Karpas-422 (cell line): ENCODE results near the gene FAM83F. TPM values are rescaled to one million over a fixed set of nuclear protein-coding genes. Genes with fewer than 3 reads are reported as not detected.

Source experiments
- DNase-seq: peaks from one replicate; pipeline ENCODE4 v3.0.0-alpha.2; 2015
- H2AFZ ChIP-seq: fragments of 200-600 bp; sonication (generic); 2 replicates; pipeline ENCODE4 v1.6.1; 2014; ENCODE audit warnings: antibody characterized with exemption, low read length, mixed read lengths
- H3K27ac ChIP-seq: fragments of 200-600 bp; sonication (generic); 2 replicates; pipeline ENCODE4 v1.5.1; 2014; ENCODE audit warnings: mild to moderate bottlenecking, low read length, moderate library complexity
- H3K27me3 ChIP-seq: fragments of 200-600 bp; sonication (generic); 2 replicates; pipeline ENCODE4 v1.6.1; 2014; ENCODE audit warnings: low read length, mixed read lengths
- H3K36me3 ChIP-seq: fragments of 200-600 bp; sonication (generic); 2 replicates; pipeline ENCODE4 v1.6.1; 2014; ENCODE audit warnings: low read length, mixed read lengths; ENCODE audit not compliant: insufficient read depth
- H3K4me1 ChIP-seq: fragments of 200-600 bp; sonication (generic); 2 replicates; pipeline ENCODE4 v1.6.1; 2014; ENCODE audit warnings: mild to moderate bottlenecking, low read length, mixed read lengths
- H3K4me2 ChIP-seq: fragments of 200-600 bp; sonication (generic); 2 replicates; pipeline ENCODE4 v1.6.1; 2014; ENCODE audit warnings: low read length, low read depth, mild to moderate bottlenecking; ENCODE audit not compliant: poor library complexity, severe bottlenecking
- H3K4me3 ChIP-seq: fragments of 200-600 bp; sonication (generic); 2 replicates; pipeline ENCODE4 v1.5.1; 2014; ENCODE audit warnings: mild to moderate bottlenecking, antibody characterized with exemption, low read length, mixed read lengths
- H3K79me2 ChIP-seq: fragments of 200-600 bp; sonication (generic); 2 replicates; pipeline ENCODE4 v1.6.1; 2014; ENCODE audit warnings: mild to moderate bottlenecking, low read length, mixed read lengths
- H3K9ac ChIP-seq: fragments of 200-600 bp; sonication (generic); 2 replicates; pipeline ENCODE4 v1.6.0; 2014; ENCODE audit warnings: low read length
- H3K9me2 ChIP-seq: fragments of 200-600 bp; sonication (generic), shearing (Covaris generic); replicated peaks from 2 replicates; pipeline ENCODE4 v1.6.0; 2014; ENCODE audit warnings: mild to moderate bottlenecking, low read length, moderate library complexity; ENCODE audit not compliant: insufficient read depth
- H3K9me3 ChIP-seq: fragments of 300-700, 200-600 bp; sonication (generic); 2 replicates; pipeline ENCODE4 v1.6.1; 2014; ENCODE audit warnings: low read length, mixed read lengths
- H4K20me1 ChIP-seq: fragments of 200-600 bp; sonication (generic); 2 replicates; pipeline ENCODE4 v1.6.1; 2014; ENCODE audit warnings: mild to moderate bottlenecking, antibody characterized with exemption, low read length, low read depth; ENCODE audit not compliant: insufficient read depth
- total RNA-seq: library from RNA; depleted of rRNA; stranded (reverse); fragments of >200 nt; shearing (Covaris generic); gene quantifications from 2 replicates; pipeline ENCODE4 v1.2.3, GENCODE V29; 2014; ENCODE audit warnings: low replicate concordance

Gene FAM83F
- total RNA-seq, 1 experiment from 2014 or later: 0.07 TPM

DNA sequence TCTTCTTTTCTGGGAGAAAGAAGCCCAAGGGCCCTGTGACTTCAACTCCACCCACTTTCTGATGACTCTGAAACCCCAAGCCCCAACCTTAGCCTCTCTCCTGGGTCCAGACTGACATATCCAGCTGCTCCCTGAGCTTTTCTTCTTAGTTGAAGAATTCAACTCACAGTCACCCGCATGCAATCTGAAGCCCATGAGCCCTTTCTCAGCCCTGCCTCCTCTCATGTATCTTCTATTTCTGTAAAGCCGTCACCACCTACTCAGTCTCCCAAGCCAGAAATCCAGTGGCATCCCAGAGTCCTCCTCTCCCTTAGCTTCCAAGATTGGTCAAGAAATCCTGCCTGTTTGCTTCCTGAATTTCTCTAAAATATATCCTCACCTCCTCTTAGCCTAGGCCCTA, 41.7 kb upstream of the FAM83F start:
- Histone ChIP-seq H3K27ac (no peak overlapping the region), H3K36me3 (no peaks in the 10 kb centered on the region)

DNA sequence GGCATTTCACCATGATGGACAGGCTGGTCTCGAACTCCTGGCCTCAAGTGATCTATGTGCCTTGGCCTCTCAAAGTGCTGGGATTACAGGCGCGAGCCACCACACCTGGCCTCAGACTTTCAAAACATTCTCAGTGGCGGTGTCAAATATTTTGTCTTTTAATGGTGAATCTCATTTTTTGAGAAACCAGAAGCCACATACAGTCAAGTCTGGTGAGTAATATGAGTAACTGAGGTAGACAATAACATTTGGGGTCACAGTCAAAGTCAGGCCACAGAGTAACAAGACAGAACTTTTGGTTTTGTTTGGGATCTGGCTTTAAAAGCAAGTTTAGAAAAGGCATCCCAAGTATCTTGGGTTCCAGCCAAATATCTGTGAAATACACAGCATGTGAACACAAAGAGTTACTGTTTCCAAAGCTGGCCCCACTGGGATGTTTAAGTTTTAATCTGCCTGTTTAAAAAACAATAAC, 40.1 kb upstream of the FAM83F start:
- Histone ChIP-seq H3K27me3 (no peaks in the 10 kb centered on the region), H3K9me2 (no peaks in the 10 kb centered on the region), H3K36me3 (no peaks in the 10 kb centered on the region), H3K9ac (no peak overlapping the region), H4K20me1 (no peaks in the 10 kb centered on the region; the same call in 1 of the 2 replicates), H2AFZ (no peak overlapping the region), H3K9me3 (no peaks in the 10 kb centered on the region), H3K4me2 (no peak overlapping the region), H3K4me3 (no peak overlapping the region), H3K79me2 (no peaks in the 10 kb centered on the region), H3K27ac (no peak overlapping the region), H3K4me1 (peaks cover 10% of the 10 kb centered on the region)
- DNase-seq: no peak

More for the DNA sequence above, 41.7 kb upstream of the FAM83F start:
- H3K79me2 ChIP-seq: no peaks in the 10 kb centered on the region
- H3K9me3 ChIP-seq: no peaks in the 10 kb centered on the region
- H3K9ac ChIP-seq: no peak overlapping the region
- H3K4me2 ChIP-seq: no peak overlapping the region
- H4K20me1 ChIP-seq: no peaks in the 10 kb centered on the region; the same call in 1 of the 2 replicates
- H3K9me2 ChIP-seq: no peaks in the 10 kb centered on the region
- no peaks in the 10 kb centered on the region for H3K27me3 ChIP-seq
- DNase-seq: no peak
- peaks cover 10% of the 10 kb centered on the region for H3K4me1 ChIP-seq
- H3K4me3 ChIP-seq: no peak overlapping the region
- H2AFZ ChIP-seq: no peak overlapping the region

DNA sequence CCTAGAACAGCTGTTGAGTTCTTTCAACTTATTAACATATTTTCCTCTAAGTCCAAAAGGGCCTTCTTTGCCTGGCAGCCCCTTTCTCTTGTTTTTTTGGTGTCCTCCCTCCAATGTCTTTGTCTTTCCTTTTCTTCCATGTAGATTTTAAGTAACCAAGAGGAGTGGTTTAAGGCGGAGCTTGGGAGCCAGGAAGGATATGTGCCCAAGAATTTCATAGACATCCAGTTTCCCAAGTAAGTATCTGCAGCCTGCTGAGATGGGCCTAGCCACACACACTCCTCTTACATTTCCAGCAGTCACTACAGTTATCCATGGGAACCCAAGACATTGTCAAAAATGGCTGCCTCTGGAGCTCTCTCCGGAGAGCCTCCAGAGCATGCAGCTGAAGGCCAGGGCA, 39.1 kb upstream of the FAM83F start:
- H4K20me1 ChIP-seq: no peaks in the 10 kb centered on the region
- H3K9me3 ChIP-seq: no peaks in the 10 kb centered on the region
- no peak overlapping the region for H2AFZ ChIP-seq
- H3K36me3 ChIP-seq: no peaks in the 10 kb centered on the region
- H3K9ac ChIP-seq: no peak overlapping the region
- no peak overlapping the region for H3K27ac ChIP-seq
- no peaks in the 10 kb centered on the region for H3K79me2 ChIP-seq
- peaks cover 3% of the 10 kb centered on the region for H3K4me1 ChIP-seq
- H3K9me2 ChIP-seq: no peaks in the 10 kb centered on the region
- no peak for DNase-seq
- H3K27me3 ChIP-seq: no peaks in the 10 kb centered on the region
- H3K4me2 ChIP-seq: no peak overlapping the region
- no peak overlapping the region for H3K4me3 ChIP-seq

DNA sequence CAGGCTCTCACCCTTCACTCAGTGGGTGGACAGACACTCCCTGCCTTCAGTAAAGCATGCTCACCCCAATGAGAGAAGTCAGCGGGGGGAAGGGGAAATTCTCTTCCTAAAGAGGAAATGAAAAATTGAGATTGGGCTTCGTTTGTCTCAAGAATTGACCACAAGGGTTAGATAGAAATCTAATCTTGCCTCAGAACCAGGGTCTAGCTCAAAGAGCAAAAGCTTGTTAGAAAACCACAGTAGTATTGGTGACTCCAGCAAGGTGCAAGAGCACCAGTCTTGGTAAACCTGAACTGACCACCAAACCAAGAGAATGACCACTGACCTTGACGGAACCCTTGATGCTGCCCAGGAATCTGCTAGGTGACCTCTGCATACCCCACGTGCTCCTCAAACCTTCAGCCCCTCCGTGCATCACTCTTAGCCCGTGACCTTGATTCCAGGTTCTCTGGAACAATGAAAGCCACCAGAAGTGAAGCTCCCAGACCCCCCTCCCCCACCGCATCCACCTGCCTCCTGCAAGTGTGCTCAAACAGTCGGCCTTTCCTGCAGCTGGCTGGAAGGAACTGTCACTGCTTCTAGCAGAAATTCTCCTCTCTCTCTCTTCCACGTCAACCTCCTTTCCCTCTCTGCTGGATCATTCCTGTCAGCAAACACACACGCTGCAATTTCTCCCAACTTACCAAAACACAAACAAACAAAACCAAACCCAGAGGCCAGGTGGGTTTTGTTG, 37.7 kb upstream of the FAM83F start:
- no peaks in the 10 kb centered on the region for H3K36me3 ChIP-seq
- no peaks in the 10 kb centered on the region for H3K79me2 ChIP-seq
- no peaks in the 10 kb centered on the region for H3K27me3 ChIP-seq
- H2AFZ ChIP-seq: no peak overlapping the region
- peaks cover 7% of the 10 kb centered on the region for H3K4me1 ChIP-seq
- DNase-seq: no peak
- no peak overlapping the region for H3K4me3 ChIP-seq
- H3K9ac ChIP-seq: no peak overlapping the region
- no peaks in the 10 kb centered on the region for H3K9me3 ChIP-seq
- no peaks in the 10 kb centered on the region for H3K9me2 ChIP-seq
- H3K4me2 ChIP-seq: no peak overlapping the region
- no peak overlapping the region for H3K27ac ChIP-seq
- H4K20me1 ChIP-seq: no peaks in the 10 kb centered on the region

- Histone ChIP-seq H3K4me1 (peaks cover 11% of the 10 kb centered on the region), H3K9ac (no peak overlapping the region), H2AFZ (no peak overlapping the region), H4K20me1 (no peaks in the 10 kb centered on the region), H3K27me3 (no peaks in the 10 kb centered on the region), H3K27ac (no peak overlapping the region), H3K4me3 (no peak overlapping the region), H3K36me3 (no peaks in the 10 kb centered on the region), H3K9me2 (no peaks in the 10 kb centered on the region), H3K4me2 (no peak overlapping the region), H3K9me3 (no peaks in the 10 kb centered on the region), H3K79me2 (no peaks in the 10 kb centered on the region)
- DNase-seq: no peak
Measured at GRCh38 chr22:39958009-39958711, 36.6 kb upstream of the FAM83F start.

DNA sequence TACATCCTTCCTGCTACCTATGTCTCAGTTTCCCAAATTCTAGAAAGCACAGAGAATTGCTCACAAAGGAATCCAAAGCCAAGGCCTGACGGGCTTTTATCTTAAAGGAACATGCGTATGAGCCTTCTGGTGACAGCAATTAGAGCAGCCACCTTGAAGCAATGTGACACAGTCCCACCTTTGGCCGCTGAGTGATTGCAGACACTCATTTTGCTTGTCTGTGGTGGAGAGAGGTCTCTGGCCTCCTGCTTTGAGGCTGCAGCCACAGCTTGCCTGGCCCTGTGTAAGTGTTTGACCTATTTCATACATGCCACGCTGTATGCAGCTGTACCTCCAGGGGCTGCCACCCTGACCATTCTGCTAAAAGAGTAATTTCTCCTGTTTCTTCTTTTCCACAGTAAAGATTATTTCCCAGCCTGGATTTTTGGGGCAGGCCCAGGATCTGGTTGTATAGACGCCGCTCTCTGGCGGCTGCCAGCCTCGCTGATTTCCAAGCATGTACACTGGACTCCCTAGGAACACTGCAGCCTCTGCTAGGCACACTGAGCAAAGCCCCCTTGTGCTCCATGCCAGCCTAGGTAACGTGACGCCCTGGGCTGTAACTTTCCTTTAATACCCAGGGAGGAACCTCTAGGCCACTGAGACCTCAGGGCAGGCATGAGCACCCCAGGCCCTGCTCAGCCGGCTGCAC, 35.7 kb upstream of the FAM83F start:
- H4K20me1 ChIP-seq: no peaks in the 10 kb centered on the region
- H3K4me1 ChIP-seq: peaks cover 11% of the 10 kb centered on the region
- H3K27me3 ChIP-seq: no peaks in the 10 kb centered on the region
- no peak overlapping the region for H2AFZ ChIP-seq
- H3K27ac ChIP-seq: no peak overlapping the region
- no peak overlapping the region for H3K9ac ChIP-seq
- H3K9me2 ChIP-seq: no peaks in the 10 kb centered on the region
- H3K4me2 ChIP-seq: no peak overlapping the region
- DNase-seq: no peak
- H3K36me3 ChIP-seq: no peaks in the 10 kb centered on the region
- H3K9me3 ChIP-seq: no peaks in the 10 kb centered on the region
- H3K4me3 ChIP-seq: no peak overlapping the region
- H3K79me2 ChIP-seq: no peaks in the 10 kb centered on the region

DNA sequence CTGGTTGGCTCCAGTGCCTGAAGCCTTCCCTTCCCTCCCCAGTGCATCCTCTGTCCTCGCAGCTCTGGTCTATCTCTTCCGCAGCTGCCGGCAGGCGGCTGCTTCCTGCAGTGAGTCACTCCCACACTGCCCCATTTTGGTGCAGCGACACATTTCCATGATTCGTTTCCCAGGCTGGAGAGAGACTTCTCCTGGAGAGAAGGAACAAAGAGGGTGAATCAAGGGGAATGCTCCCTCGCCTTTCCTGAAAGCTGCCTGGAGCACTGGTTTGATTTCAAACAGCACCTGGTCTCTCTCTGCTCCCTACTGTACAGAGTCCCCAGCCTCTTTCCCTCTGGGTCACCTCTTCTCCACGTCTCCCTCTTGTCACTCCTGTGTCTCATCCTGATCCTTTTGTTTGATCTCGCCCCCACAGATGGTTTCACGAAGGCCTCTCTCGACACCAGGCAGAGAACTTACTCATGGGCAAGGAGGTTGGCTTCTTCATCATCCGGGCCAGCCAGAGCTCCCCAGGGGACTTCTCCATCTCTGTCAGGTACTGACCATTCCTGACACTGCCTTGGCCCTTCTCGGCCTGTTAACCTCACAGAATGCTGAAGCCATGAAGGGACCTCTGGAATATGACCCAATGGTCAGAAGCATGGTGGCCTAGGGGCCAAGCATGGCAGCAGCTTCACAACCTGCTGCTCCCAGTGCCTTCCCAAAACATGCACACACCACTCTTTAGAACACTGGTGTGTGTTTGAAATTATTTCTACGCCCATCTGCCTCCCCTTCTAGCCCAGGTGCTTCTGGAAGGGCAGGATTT, 34.9 kb upstream of the FAM83F start, which contains the start of gene TMA7B:
TSS of gene TMA7B (plus strand) at position 758 of the 808 bp plus-strand sequence. CDS start 3,978 bp downstream, outside the sequence.
- H3K27me3 ChIP-seq: no peaks in the 10 kb centered on the region
- H3K4me1 ChIP-seq: peaks cover 11% of the 10 kb centered on the region
- no peak for DNase-seq
- H3K27ac ChIP-seq: no peak within 1 kb of the TSS
- H3K9me2 ChIP-seq: no peaks in the 10 kb centered on the region
- no peaks in the 10 kb centered on the region for H3K9me3 ChIP-seq
- H3K4me3 ChIP-seq: no peak within 1 kb of the TSS
- H3K4me2 ChIP-seq: no peak within 1 kb of the TSS
- no peaks in the 10 kb centered on the region for H3K36me3 ChIP-seq
- no peaks in the 10 kb centered on the region for H4K20me1 ChIP-seq
- no peaks in the 10 kb centered on the region for H3K79me2 ChIP-seq
- H3K9ac ChIP-seq: no peak within 1 kb of the TSS
- no peak within 1 kb of the TSS for H2AFZ ChIP-seq
